C4-2B (cell line): ENCODE data around the gene MPZL2.

Source experiments
- H3K27ac ChIP-seq: fragments of 450-650 bp; 2 replicates; pipeline ENCODE4 v1.5.1; 2017
- ZFX ChIP-seq: fragments of 450-650 bp; IDR thresholded peaks from 2 replicates; pipeline ENCODE4 v1.6.1; 2017
- TF ChIP-seq, protein P1 (sequence below): fragments of 450-650 bp; conservative IDR thresholded peaks from 2 replicates; pipeline ENCODE4 v1.5.1; 2017; ENCODE audit warnings: mild to moderate bottlenecking

The MPZL2 gene

DNA sequence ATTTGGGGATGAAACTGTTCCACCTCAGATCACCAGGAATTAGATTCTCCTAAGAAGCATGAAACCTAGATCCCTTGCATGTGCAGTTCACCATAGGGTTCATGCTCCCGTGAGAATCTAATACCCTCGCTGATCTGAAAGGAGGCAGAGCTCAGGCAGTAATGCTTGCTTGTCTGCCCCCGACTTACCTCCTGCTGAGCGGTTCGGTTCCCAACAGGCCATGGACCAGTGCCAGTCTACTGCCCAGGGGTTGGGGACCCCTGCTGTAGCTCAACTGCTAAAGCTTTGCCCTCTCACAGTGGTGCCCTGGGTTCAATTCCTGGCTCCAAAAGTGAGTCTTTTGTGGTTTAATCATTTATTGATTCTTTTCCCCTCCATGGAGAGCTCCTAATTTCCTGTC is 42.7 kb downstream of the MPZL2 start:
- H3K27ac ChIP-seq = no peak overlapping the region
- TF ChIP-seq, protein P1, sequence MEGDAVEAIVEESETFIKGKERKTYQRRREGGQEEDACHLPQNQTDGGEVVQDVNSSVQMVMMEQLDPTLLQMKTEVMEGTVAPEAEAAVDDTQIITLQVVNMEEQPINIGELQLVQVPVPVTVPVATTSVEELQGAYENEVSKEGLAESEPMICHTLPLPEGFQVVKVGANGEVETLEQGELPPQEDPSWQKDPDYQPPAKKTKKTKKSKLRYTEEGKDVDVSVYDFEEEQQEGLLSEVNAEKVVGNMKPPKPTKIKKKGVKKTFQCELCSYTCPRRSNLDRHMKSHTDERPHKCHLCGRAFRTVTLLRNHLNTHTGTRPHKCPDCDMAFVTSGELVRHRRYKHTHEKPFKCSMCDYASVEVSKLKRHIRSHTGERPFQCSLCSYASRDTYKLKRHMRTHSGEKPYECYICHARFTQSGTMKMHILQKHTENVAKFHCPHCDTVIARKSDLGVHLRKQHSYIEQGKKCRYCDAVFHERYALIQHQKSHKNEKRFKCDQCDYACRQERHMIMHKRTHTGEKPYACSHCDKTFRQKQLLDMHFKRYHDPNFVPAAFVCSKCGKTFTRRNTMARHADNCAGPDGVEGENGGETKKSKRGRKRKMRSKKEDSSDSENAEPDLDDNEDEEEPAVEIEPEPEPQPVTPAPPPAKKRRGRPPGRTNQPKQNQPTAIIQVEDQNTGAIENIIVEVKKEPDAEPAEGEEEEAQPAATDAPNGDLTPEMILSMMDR = no peak
- no peak for TF ChIP-seq ZFX

- TF ChIP-seq, protein P1 = no peak
- no peak for TF ChIP-seq ZFX
- no peak overlapping the region for H3K27ac ChIP-seq
Observed at GRCh38 chr11:118219732-118220131, 44.4 kb downstream of the MPZL2 start.

- TF ChIP-seq, protein P1 = no peak
- TF ChIP-seq ZFX = no peak
Observed at GRCh38 chr11:118219244-118219643, 44.9 kb downstream of the MPZL2 start.

GRCh38 chr11:118217575-118217974 is 46.5 kb downstream of the MPZL2 start:
- TF ChIP-seq, protein P1 = no peak
- no peak for TF ChIP-seq ZFX
- H3K27ac ChIP-seq = no peak overlapping the region

More at GRCh38 chr11:118219244-118219643, 44.9 kb downstream of the MPZL2 start:
- H3K27ac ChIP-seq = no peak overlapping the region

DNA sequence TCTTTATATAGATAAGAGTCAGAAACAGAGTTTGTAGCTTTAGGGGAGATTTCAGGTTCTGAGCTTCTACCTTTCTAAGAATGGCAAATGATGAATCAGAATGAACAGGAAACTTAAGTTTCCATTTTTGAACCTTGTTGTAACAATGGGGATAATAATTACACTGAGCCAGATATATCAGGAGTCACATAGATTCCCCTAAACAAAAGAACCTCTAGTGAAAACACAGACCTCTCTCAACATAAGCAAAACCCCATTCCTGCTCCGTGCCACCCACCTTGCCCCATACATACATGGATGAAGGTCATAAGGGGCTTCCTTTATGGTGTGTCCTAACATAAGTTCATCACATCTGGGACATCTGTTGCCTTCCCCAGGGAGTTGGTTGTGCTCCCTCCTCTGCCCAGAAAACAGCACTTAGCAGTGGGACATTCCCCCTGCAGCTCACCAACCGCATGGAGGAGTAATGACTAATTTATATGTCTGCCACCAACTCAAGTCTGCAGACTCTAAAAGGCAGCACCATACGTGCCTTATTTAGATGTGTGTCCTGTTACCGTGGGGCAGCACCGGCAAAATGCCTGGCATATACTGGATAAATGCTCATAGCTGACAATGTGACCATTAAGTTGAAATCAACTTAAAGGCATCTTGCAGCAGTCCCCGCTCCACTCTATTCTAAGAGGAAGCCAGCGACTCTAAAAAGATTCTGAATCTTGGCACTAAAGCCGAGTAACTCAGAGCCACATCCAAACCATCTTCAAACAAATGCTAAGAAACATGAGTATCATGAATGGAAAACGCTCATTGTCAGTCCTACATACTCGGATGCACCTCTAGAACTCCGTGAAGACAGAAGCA is 47.2 kb downstream of the MPZL2 start:
- TF ChIP-seq, protein P1 = no peak
- TF ChIP-seq ZFX = no peak
- no peak overlapping the region for H3K27ac ChIP-seq

DNA sequence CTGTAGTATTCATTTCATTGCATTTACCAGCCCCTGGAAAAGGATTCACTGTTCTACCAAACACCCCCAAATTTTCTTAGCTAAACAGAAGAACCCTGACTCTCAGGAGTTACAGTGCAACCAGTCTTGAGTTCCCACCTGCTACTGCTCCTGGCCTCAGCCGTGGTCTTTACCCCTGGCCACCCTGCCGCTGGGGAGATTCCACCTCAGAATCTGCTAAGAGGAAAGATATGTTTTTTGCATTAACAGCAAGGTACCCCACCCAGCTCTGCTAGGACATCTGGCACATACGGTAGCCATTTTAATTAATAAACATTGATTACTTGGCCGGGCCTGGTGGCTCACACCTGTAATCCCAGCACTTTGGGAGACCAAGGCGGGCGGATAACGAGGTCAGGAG is 48.3 kb downstream of the MPZL2 start:
- H3K27ac ChIP-seq = no peak overlapping the region
- no peak for TF ChIP-seq ZFX
- TF ChIP-seq, protein P1 = no peak

GRCh38 chr11:118215262-118215661 is 48.8 kb downstream of the MPZL2 start:
- no peak for TF ChIP-seq ZFX
- TF ChIP-seq, protein P1 = no peak
- no peak overlapping the region for H3K27ac ChIP-seq
